Breast epithelium (tissue), 4 donors: ENCODE data around the gene CRYBG2. TPM values are rescaled to one million over a fixed set of nuclear protein-coding genes. Genes with fewer than 3 reads are reported as not detected.
"Not testable (repeated sequence)": the region's sequence is repeated elsewhere in the genome, so short reads cannot be mapped to it uniquely, and the experiment has no call there.

Experiments used
- DNase-seq, 2 donors: peaks; one replicate each; pipeline ENCODE4 v3.0.0-alpha.2; 2019; ENCODE audit warnings: low spot score in 2 of 2
- H3K27ac ChIP-seq, 2 donors: fragments of 200-600 bp; sonication (generic) in 1 of 2; one replicate each; pipeline ENCODE4 v1.5.1; 2016 to 2019; ENCODE audit warnings: mild to moderate bottlenecking in 1 of 2
- H3K27me3 ChIP-seq, 2 donors: fragments of 200-600 bp; sonication (generic) in 1 of 2; one replicate each; pipeline versions ENCODE4 v1.5.1 to v1.6.0; 2017 to 2019; ENCODE audit warnings: control low read depth in 1 of 2, mild to moderate bottlenecking in 1 of 2
- H3K36me3 ChIP-seq: fragments of 200-600 bp; one replicate; pipeline ENCODE4 v1.5.1; 2019
- H3K4me1 ChIP-seq, 2 donors: fragments of 200-600 bp; sonication (generic); one replicate each; pipeline ENCODE4 v1.5.1; 2016 to 2019; ENCODE audit warnings: control low read depth in 1 of 2
- H3K4me3 ChIP-seq, 3 donors: fragments of 200-600 bp; sonication (generic); 1 replicate in 2 of 3; 2 replicates in 1 of 3; pipeline ENCODE4 v1.5.1; 2016 to 2019; ENCODE audit warnings: mild to moderate bottlenecking in 3 of 3, moderate library complexity in 2 of 3
- H3K9me3 ChIP-seq, 2 donors: fragments of 200-600 bp; sonication (generic) in 1 of 2; one replicate each; pipeline ENCODE4 v1.5.1; 2016 to 2019; ENCODE audit warnings: control low read depth in 1 of 2
- CTCF ChIP-seq, 3 donors: fragments of 450-650 bp; IDR thresholded peaks; one replicate each; pipeline ENCODE4 v1.5.1; 2016 to 2017; ENCODE audit warnings: antibody characterized with exemption in 3 of 3, mild to moderate bottlenecking in 3 of 3, moderate library complexity in 3 of 3
- POLR2A ChIP-seq: fragments of 450-650 bp; IDR thresholded peaks from one replicate; pipeline ENCODE4 v1.6.1; 2016; ENCODE audit warnings: antibody characterized with exemption, mild to moderate bottlenecking, moderate library complexity
- POLR2AphosphoS5 ChIP-seq, 3 donors: sonication (generic); formaldehyde crosslinking; IDR thresholded peaks; one replicate each; pipeline ENCODE4 v1.6.1; 2017; ENCODE audit warnings: antibody characterized with exemption in 3 of 3
- intact Hi-C: fragments of 100-400 bp; cut with DNase I; formaldehyde crosslinking; loops from one replicate; pipeline ENCODE4 v1.15.1; 2023; ENCODE audit warnings: low total_unique reads
- total RNA-seq, 3 donors: library from RNA; depleted of rRNA; stranded (reverse); fragments of >200 nt; gene quantifications; one replicate each; pipeline ENCODE4 v1.1.0, GENCODE V29; 2016

The CRYBG2 gene
- total RNA-seq, 3 donors from 2014 or later: 0.66 TPM; not detected in 2

- intact Hi-C loops: no loop called here
- TF ChIP-seq POLR2A: no peak
- TF ChIP-seq CTCF (IDR thresholded peaks at IDR 0.05): no peak
- TF ChIP-seq POLR2AphosphoS5 (IDR thresholded peaks at IDR 0.05): no peak
These were observed 58.5 kb downstream of the CRYBG2 start for GRCh38 chr1:26295194-26296138.

GRCh38 chr1:26293911-26294463 lies 59.9 kb downstream of the CRYBG2 start:
- Histone ChIP-seq H3K9me3 (no peaks in the 10 kb centered on the region), H3K27ac (no peak overlapping the region), H3K27me3 (no peaks in the 10 kb centered on the region), H3K36me3 (no peaks in the 10 kb centered on the region), H3K4me3 (no peak overlapping the region), H3K4me1 (no peaks in the 10 kb centered on the region)
- DNase-seq: no peak
- TF ChIP-seq CTCF (IDR thresholded peaks at IDR 0.05): no peak
- TF ChIP-seq POLR2AphosphoS5 (IDR thresholded peaks at IDR 0.05): no peak
- TF ChIP-seq POLR2A: no peak
- intact Hi-C loops: no loop called here

More at GRCh38 chr1:26295194-26296138, 58.5 kb downstream of the CRYBG2 start:
- H3K27ac ChIP-seq: no peak overlapping the region
- no peaks in the 10 kb centered on the region for H3K9me3 ChIP-seq
- no peaks in the 10 kb centered on the region for H3K27me3 ChIP-seq
- H3K36me3 ChIP-seq: no peaks in the 10 kb centered on the region
- H3K4me1 ChIP-seq: no peaks in the 10 kb centered on the region
- H3K4me3 ChIP-seq: no peak overlapping the region
- DNase-seq: no peak

GRCh38 chr1:26292735-26293134 lies 61.2 kb downstream of the CRYBG2 start:
- intact Hi-C loops: not testable (repeated sequence)

GRCh38 chr1:26291939-26292338 lies 62.0 kb downstream of the CRYBG2 start:
- Histone ChIP-seq H3K4me3 (no peak overlapping the region), H3K27me3 (no peaks in the 10 kb centered on the region), H3K4me1 (no peaks in the 10 kb centered on the region), H3K36me3 (no peaks in the 10 kb centered on the region), H3K27ac (no peak overlapping the region), H3K9me3 (no peaks in the 10 kb centered on the region)
- TF ChIP-seq CTCF (IDR thresholded peaks at IDR 0.05): no peak
- no peak for TF ChIP-seq POLR2A
- TF ChIP-seq POLR2AphosphoS5 (IDR thresholded peaks at IDR 0.05): no peak
- intact Hi-C loops: no loop called here
- no peak for DNase-seq

More at GRCh38 chr1:26292735-26293134, 61.2 kb downstream of the CRYBG2 start:
- not testable (repeated sequence) for H3K4me1 ChIP-seq, H3K27me3 ChIP-seq, H3K36me3 ChIP-seq, H3K27ac ChIP-seq, H3K4me3 ChIP-seq, H3K9me3 ChIP-seq, DNase-seq

- H3K36me3 ChIP-seq: no peaks in the 10 kb centered on the region
- intact Hi-C loops: no loop called here
- H3K27ac ChIP-seq: no peak overlapping the region
- H3K4me1 ChIP-seq: no peaks in the 10 kb centered on the region
- no peak overlapping the region for H3K4me3 ChIP-seq
- no peaks in the 10 kb centered on the region for H3K27me3 ChIP-seq
- TF ChIP-seq POLR2AphosphoS5 (IDR thresholded peaks at IDR 0.05) (no peak), CTCF (IDR thresholded peaks at IDR 0.05) (no peak), POLR2A (no peak)
- no peaks in the 10 kb centered on the region for H3K9me3 ChIP-seq
- DNase-seq: no peak
These were observed 62.5 kb downstream of the CRYBG2 start for GRCh38 chr1:26291433-26291832.
